Measurements from ENCODE around the gene TIMM8B. TPM values are rescaled to one million over a fixed set of nuclear protein-coding genes. Genes with fewer than 3 reads are reported as not detected.

The TIMM8B gene
- polyA plus RNA-seq, 3 donors, result 27.9 to 160 (median 143) TPM

DNA sequence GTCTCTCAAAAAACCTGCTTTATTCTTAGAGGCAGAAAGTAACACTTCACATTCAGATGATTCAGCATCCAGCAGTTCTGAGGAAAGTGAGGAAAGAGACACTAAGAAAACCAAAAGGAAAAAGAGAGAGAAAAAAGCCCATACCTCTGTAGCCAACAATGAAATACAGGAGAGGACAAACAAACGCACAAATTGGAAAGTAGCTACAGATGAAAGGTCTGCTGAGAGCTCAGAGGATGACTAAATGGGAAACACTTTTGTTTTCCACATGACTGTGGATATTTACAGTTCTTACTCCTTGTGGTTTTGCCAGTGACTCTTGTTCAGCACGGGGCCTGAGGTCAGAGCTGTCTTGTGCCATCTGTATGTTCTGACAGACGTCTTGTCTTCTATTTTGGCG lies 3.8 kb downstream of the TIMM8B start:
- intact Hi-C loops (cut with micrococcal nuclease), result loop anchor here in 1 of 2 donors (10.0 kb wide), 2 partner anchors 158 to 202 kb away; no protein-coding TSS in a partner anchor
- H3K27me3 Mint-ChIP-seq (ENCODE audit: low read depth in 3 of 3), result peaks cover 0 to 2% (median 0%) of the 10 kb centered on the region in 3 donors
- H3K36me3 ChIP-seq (replicated peaks in 1 of 2; ENCODE audit: control insufficient read depth in 1 of 2, insufficient read depth in 2 of 2, low read length in 2 of 2), result peaks cover 61 to 75% of the 10 kb centered on the region in 2 donors

DNA sequence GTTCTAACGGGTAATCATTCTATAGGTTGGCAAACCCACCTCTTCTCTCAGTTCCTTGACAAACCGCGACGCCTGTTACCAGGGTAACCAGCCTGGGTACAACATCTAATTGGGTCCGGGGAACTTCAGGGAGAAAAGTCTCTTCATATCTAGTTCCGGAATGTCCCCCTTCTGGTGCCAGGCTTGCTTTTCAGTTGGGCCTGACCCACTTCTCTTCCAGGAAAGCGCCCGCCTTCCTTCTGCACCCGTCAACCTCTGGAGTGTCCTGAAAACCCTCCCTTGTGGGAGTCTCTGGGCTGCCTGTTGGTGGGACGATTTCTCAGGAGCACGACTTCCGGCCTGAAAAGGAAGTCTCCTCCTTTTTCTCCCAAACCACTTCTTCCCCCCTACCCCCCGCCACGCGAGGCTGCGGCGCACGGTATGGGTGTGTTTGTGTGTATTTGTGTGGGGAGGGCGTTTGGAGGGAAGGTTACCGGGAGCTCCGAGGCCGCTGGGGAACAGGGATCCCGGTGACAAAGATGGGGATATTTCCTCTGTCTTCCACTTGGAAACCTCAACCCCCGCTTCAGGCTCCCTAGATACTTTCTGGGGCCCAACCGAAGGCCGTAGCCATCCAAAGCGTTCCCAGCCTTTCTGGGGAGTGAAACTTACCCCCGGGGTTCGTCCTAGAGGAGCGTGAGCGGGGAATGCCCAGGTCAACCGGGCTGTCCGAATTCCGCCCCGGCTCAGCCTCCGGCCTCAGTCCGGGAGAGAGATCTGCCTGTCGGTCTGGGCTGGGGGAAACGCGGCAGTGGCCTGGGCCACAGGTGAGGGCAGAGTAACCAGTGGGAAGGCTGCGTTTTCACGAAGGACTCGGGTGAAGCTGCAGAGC lies 12.4 kb downstream of the TIMM8B start, which contains the start of the genes NKAPD1 and PIH1D2:
TSS of gene NKAPD1 (plus strand) at position 359 of the 871 bp plus-strand sequence. CDS start 1,276 bp downstream, outside the sequence.
TSS of gene PIH1D2 (minus strand) at position 77 of the 871 bp plus-strand sequence. CDS start 843 bp downstream, outside the sequence.
- H4K20me1 ChIP-seq (ENCODE audit: insufficient read depth, low read length), result no peaks in the 10 kb centered on the region
- H3K4me3 Mint-ChIP-seq, result peak within 1 kb of the TSS; percentile 92 to 98
- H3K27me3 ChIP-seq (ENCODE audit: control insufficient read depth in 2 of 2, insufficient read depth in 2 of 2, low read length in 2 of 2), result no peaks in the 10 kb centered on the region
- peak within 1 kb of the TSS; percentile 94 to 100 (median 99) for H3K27ac Mint-ChIP-seq
- peak within 1 kb of the TSS; percentile 98 for H2AFZ ChIP-seq (ENCODE audit: insufficient read depth, low read depth, low read length, poor library complexity, severe bottlenecking)
- H3K4me3 ChIP-seq (replicated peaks in 1 of 3; ENCODE audit: low read depth in 2 of 3, low read length in 3 of 3), result peak within 1 kb of the TSS; percentile 59 to 96 (median 73)
- peaks cover 21% of the 10 kb centered on the region for H3K4me1 Mint-ChIP-seq
- WGBS (ENCODE audit: insufficient coverage), result under 1% methylated on average over 26 of the region's 43 CpGs
- peak within 1 kb of the TSS; percentile 98 for H3K4me2 ChIP-seq (replicated peaks; ENCODE audit: extremely low read depth, low read length, poor library complexity, severe bottlenecking)
- H3K9me3 ChIP-seq (replicated peaks in 1 of 2; ENCODE audit: control insufficient read depth in 1 of 2, insufficient read depth in 1 of 2, low read length in 2 of 2), result no peaks in the 10 kb centered on the region
- peaks cover 24 to 37% of the 10 kb centered on the region in 2 donors for H3K36me3 ChIP-seq (replicated peaks in 1 of 2; ENCODE audit: control insufficient read depth in 1 of 2, insufficient read depth in 2 of 2, low read length in 2 of 2)
- peak; percentile 84 to 87 (median 85) for DNase-seq
- peaks cover 12 to 20% of the 10 kb centered on the region in 2 donors for H3K4me1 ChIP-seq (ENCODE audit: control insufficient read depth in 1 of 2, insufficient read depth in 2 of 2, low read length in 2 of 2)
- TF ChIP-seq, protein P1, sequence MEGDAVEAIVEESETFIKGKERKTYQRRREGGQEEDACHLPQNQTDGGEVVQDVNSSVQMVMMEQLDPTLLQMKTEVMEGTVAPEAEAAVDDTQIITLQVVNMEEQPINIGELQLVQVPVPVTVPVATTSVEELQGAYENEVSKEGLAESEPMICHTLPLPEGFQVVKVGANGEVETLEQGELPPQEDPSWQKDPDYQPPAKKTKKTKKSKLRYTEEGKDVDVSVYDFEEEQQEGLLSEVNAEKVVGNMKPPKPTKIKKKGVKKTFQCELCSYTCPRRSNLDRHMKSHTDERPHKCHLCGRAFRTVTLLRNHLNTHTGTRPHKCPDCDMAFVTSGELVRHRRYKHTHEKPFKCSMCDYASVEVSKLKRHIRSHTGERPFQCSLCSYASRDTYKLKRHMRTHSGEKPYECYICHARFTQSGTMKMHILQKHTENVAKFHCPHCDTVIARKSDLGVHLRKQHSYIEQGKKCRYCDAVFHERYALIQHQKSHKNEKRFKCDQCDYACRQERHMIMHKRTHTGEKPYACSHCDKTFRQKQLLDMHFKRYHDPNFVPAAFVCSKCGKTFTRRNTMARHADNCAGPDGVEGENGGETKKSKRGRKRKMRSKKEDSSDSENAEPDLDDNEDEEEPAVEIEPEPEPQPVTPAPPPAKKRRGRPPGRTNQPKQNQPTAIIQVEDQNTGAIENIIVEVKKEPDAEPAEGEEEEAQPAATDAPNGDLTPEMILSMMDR (IDR thresholded peaks at IDR 0.05), result no peak
- H3K27me3 Mint-ChIP-seq (ENCODE audit: low read depth in 3 of 3), result no peaks in the 10 kb centered on the region
- H3K27ac ChIP-seq (ENCODE audit: low read depth in 1 of 2, low read length in 2 of 2), result peak within 1 kb of the TSS; percentile 78 to 91
- intact Hi-C loops (cut with micrococcal nuclease), result loop anchor here (2.0 to 10.0 kb wide), 2 partner anchors 13 to 199 kb away; partner anchors contain the start of genes ALG9 (in 2 of the 2), CFAP68 (in 2 of the 2), FDXACB1 (in 2 of the 2) and SDHD (in 1 of the 2)
- peak within 1 kb of the TSS; percentile 75 for H3K9ac ChIP-seq (ENCODE audit: insufficient read depth, low read length, poor library complexity, severe bottlenecking)
- H3K36me3 Mint-ChIP-seq, result peaks cover 28 to 32% of the 10 kb centered on the region in 2 donors
- H3K79me2 ChIP-seq (ENCODE audit: insufficient read depth, low read length), result peaks cover 34% of the 10 kb centered on the region
- H3K9me3 Mint-ChIP-seq, result no peaks in the 10 kb centered on the region

More for the DNA sequence above, 3.8 kb downstream of the TIMM8B start:
- H3K9me3 Mint-ChIP-seq, result no peaks in the 10 kb centered on the region
- Histone ChIP-seq H2AFZ (ENCODE audit: insufficient read depth, low read depth, low read length, poor library complexity, severe bottlenecking) (no peak overlapping the region), H4K20me1 (ENCODE audit: insufficient read depth, low read length) (peaks cover 5% of the 10 kb centered on the region), H3K9ac (ENCODE audit: insufficient read depth, low read length, poor library complexity, severe bottlenecking) (no peak overlapping the region), H3K9me3 (replicated peaks in 1 of 2; ENCODE audit: control insufficient read depth in 1 of 2, insufficient read depth in 1 of 2, low read length in 2 of 2) (no peaks in the 10 kb centered on the region), H3K4me1 (ENCODE audit: control insufficient read depth in 1 of 2, insufficient read depth in 2 of 2, low read length in 2 of 2) (peaks cover 16 to 19% of the 10 kb centered on the region in 2 donors), H3K79me2 (ENCODE audit: insufficient read depth, low read length) (peaks cover 34% of the 10 kb centered on the region), H3K27me3 (ENCODE audit: control insufficient read depth in 2 of 2, insufficient read depth in 2 of 2, low read length in 2 of 2) (no peaks in the 10 kb centered on the region), H3K27ac (ENCODE audit: low read depth in 1 of 2, low read length in 2 of 2) (peak overlapping the region in 1 of 2 donors; percentile 25), H3K4me3 (replicated peaks in 1 of 3; ENCODE audit: low read depth in 2 of 3, low read length in 3 of 3) (no peak overlapping the region), H3K4me2 (replicated peaks; ENCODE audit: extremely low read depth, low read length, poor library complexity, severe bottlenecking) (no peak overlapping the region)
- H3K27ac Mint-ChIP-seq, result peak overlapping the region in 2 of 7 donors; percentile 5 to 90
- DNase-seq, result no peak
- TF ChIP-seq, protein P1 (IDR thresholded peaks at IDR 0.05), result no peak
- H3K36me3 Mint-ChIP-seq, result peaks cover 63 to 70% of the 10 kb centered on the region in 2 donors
- no peak overlapping the region for H3K4me3 Mint-ChIP-seq
- H3K4me1 Mint-ChIP-seq, result peaks cover 20% of the 10 kb centered on the region
- WGBS (ENCODE audit: insufficient coverage), result 75% methylated on average over 2 of the region's 4 CpGs

Data from CD14-positive monocyte (primary cell).